CMK (cell line): ENCODE data around the gene TMEM145.

Experiments
- DNase-seq: peaks from one replicate; pipeline ENCODE4 v3.0.0-alpha.2; 2010; ENCODE audit warnings: low read depth

Gene TMEM145

DNA sequence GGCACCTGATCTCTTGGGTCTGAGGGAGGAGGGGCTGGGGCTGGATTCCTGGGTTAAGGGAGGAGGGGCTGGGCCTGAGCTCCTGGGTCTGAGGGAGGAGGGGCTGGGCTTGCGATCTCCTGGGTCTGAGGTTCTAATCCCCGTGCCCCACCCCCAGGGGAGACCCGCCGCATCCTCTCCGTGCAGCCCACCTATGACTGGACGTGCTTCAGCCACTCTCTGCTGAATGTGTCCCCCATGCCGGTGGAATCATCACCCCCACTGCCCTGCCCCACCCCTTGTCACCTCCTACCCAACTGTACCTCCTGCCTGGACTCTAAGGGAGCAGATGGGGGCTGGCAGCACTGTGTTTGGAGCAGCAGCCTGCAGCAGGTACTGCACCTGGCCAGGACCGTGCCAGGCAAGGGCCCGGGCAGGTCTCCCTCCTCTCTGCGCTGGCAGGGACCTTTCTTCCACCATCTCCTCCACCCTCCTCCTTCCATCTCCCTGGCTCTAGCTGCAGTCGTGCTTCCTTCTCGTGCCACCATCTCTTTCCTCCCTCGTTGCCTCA is 49.9 kb downstream of the TMEM145 start:
- no peak for DNase-seq

DNA sequence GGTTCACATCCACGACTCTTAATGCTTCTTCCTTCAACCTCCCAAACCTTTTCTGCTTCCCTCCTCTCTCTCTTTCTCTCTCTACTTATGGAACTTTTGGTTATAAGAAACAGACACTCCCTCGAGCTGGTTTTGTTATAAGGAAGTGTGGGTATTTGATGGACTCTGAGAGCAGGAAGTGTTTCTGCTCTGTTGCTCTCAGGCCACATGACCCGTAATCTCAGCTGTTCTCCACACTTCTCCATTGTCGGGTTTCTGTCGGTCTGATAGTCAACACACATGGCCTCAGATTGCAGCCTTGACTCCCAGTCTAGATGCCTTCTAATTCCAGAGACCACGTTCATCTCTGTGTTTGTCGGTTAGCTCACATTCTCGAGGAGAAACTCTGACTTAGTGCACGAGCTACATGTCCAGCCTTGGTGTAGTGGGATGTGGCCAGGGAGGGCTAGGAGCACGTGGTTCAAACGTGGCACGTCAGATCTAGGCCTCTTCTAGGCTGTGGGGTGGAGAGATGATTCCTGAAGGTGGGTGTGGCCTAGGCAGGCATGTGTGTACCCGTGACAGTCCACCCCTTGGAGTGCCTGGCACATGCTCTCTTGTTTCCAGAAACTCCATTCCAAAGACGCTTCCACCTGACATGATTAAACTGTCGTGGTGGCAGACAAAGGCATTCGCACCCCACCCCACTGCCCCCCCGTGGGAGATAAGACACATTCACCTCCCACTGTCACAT is 50.7 kb downstream of the TMEM145 start:
- no peak for DNase-seq

DNA sequence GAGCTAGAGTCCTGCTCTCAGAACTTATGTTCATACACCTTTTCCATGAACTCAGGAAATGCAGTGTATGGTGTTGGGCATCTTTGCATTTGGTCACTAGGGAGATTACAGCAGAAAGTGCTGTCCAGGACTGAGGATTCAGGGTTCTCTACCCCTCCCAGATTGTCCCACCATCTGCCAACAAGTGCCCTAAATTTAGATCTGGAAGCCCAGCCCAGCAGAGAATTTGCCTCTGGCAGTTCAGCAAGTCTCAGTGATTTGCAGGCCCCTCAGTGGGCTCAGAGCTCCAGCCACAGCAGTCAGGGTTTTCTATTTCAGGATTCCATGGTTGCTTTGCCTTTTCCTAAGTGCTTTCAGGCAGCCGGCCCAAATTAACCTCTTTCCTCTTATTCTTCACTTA is 53.6 kb downstream of the TMEM145 start:
- no peak for DNase-seq

DNA sequence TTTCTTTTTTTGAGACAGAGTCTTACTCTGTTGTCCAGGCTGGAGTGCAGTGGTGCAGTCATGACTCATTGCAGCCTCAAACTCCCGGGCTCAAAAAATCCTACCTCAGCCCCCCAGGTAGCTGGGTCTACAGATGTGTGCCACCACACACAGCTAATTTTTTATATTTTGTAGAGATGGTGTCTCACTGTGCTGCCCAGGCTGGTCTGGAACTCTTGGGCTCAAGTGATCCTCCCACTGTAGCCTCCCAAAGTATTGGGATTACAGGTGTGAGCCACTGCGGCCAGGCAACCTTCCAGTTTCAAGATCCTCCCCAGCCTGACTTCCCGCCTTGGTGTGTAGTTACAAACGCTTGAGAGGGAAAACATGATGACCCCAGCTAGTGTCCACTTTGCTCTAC is 54.8 kb downstream of the TMEM145 start:
- DNase-seq: no peak

DNA sequence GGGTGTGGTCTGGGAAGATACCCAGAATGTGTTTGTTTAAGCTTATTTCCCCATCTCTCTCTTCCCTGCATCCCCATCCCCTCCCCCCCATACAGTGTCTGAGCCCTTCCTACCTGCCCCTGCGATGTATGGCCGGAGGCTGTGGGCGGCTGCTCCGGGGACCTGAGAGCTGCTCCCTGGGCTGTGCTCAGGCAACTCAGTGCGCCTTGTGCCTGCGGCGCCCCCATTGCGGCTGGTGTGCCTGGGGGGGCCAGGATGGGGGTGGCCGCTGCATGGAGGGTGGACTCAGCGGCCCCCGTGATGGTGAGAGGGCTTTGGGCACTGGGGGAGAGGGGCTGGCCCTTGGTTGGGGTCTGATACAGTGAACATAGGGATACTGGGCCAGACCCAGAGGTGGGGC is 55.3 kb downstream of the TMEM145 start:
- no peak for DNase-seq

DNA sequence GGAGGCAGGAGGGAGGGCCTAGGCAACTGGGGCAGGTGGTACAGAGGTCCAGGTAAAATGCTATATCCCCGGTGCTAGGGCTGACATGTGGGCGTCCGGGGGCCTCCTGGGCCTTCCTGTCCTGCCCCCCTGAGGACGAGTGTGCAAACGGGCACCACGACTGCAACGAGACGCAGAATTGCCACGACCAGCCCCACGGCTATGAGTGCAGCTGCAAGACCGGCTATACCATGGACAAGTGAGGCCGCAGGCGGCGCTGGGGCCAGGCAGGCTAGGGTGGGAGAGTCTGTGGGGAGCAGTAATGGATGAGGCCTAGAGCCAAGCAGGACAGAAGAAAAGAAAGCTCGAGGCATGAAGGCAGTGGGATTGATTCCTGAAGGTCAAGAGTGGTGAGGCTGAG is 55.7 kb downstream of the TMEM145 start:
- DNase-seq: no peak

DNA sequence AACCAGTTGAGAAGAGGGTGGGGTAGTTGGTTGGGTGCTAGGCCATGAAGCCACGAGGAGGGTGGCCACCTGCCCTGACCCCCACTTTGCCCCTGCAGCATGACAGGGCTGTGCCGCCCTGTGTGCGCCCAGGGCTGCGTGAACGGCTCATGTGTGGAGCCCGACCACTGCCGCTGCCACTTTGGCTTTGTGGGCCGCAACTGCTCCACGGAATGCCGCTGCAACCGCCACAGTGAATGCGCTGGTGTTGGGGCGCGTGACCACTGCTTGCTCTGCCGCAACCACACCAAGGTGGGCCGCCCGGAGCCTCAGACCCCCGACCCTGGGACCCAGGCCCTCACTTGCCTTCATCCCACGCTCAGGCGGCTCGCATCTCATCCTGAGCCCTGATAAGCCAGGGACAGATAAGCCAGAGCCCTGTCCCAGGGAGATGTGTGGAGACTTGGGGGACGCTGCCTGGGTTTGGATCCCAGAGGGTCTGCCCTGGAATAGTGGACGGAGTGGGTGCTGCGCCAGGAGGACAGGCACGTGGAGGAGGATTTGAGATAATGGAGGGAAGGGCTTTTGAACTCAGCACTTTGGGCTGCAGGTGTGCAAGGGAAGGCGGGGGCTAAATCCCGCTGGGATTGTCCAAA is 56.4 kb downstream of the TMEM145 start:
- no peak for DNase-seq

DNA sequence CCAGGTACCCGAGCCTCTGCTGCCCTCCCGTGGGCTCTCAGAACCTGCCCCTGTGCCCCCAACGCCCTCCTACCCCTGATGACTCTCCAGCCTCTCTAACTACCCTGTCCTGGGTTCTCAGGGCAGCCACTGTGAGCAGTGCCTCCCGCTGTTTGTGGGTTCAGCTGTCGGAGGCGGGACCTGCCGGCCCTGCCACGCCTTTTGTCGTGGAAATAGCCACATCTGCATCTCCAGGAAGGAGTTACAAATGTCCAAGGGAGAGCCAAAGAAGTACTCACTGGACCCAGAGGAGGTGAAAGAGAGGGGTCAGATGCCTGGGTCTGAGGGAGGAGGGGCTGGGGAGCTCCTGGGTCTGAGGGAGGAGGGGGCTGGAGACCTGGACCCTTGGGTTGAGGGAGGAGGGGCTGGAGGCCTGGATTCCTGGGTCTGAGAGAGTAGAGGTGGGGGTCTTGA is 57.0 kb downstream of the TMEM145 start:
- no peak for DNase-seq

DNA sequence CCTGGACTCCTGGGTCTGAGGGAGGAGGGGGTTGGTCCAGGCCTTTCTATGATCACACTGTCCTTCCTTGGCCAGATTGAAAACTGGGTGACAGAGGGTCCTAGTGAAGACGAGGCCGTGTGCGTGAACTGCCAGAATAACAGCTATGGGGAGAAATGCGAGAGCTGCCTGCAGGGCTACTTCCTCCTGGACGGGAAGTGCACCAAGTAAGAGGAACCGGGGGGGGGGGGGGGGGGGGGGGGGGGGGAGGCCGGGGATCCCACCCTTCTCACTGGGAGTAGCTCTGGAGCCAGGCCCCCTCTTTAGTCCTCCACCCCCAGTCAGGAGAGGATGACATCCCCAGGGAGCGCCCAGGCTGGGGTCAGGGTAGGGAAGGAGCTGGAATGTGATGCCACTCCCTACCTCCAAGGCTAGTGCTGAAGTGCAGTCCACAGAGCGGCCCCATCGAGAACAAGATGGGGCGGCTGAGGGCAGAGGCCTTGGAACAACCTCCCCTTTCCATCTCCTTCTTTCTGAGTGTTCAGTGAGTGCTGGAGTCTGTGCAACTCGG is 57.6 kb downstream of the TMEM145 start:
- no peak for DNase-seq
